GM19438 (cell line): Measurements from ENCODE around the gene CPNE1.
"Not testable (repeated sequence)": the region's sequence is repeated elsewhere in the genome, so short reads cannot be mapped to it uniquely, and the experiment has no call there.

ENCODE experiments used
- ATAC-seq: cut with Tn5 transposase; IDR thresholded peaks from one replicate; pipeline ENCODE4 v1.9.1; 2021; ENCODE audit warnings: low read depth; ENCODE audit not compliant: unreplicated experiment

Gene CPNE1

DNA sequence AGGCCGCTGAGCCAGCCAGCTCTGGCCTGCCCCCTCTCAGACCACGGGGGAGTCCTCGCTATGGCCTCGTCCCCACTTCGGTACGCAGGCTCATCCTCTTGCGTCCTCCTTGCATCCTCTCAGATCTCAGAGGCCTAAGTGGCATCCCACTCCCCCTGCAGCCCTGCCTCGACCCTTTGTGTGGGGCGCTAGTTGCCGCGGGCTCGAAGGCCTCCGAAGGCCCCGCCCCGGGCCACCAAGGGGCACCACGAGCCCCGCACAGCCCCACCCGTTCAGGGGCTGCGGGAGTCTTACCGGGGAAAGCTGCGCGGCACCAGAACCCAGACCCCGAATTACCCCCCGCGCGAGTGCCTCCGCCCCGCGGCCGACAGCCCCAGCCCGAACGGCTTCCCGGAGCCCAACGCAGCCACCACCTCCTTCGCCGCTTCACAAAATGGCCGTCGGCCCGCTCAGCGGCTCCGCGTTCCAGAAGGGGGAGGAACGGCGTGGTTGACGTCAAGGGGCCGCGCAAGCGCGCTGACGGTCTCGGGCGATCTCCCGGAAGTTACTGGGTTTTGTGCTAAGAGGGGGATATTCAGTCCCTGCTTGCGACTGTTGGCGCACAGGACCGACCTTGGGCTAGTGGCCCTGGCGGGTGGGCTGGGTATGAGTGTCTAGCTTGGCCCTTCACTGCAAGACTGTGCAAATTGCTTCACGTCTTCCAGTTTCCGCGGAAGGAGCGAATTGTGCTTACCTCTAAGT is at the start of gene CPNE1, which contains the start of gene RBM12:
TSS of gene CPNE1 (minus strand) at position 435 of the 741 bp plus-strand sequence. CDS start 31,977 bp downstream, outside the sequence.
TSS of gene RBM12 (minus strand) at position 435 of the 741 bp plus-strand sequence. CDS start 9,578 bp downstream, outside the sequence.
- ATAC-seq: peak; percentile 62

DNA sequence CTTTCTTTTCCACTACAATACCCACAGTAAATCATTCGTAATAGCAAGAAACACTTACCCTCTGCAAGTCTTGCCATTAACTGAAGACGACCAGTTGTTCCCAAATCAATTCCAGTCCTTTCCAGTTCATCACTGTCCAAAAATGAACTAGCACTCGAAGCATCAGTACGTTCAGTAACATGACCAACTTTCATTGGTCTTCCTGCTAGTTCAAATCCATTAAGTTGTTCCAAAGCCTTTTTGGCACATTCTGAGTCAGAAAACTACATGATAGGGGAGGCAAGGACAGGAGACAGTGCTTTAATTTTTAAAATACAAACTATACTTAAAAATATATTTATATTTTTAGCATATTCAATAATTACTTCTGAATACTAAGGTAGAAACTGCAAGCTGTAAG is 49.4 kb upstream of the CPNE1 start:
- no peak for ATAC-seq

- ATAC-seq: not testable (repeated sequence)
These were observed 48.4 kb upstream of the CPNE1 start for GRCh38 chr20:35713120-35713519.

- no peak for ATAC-seq
These were observed 47.0 kb upstream of the CPNE1 start for GRCh38 chr20:35711588-35712209.

DNA sequence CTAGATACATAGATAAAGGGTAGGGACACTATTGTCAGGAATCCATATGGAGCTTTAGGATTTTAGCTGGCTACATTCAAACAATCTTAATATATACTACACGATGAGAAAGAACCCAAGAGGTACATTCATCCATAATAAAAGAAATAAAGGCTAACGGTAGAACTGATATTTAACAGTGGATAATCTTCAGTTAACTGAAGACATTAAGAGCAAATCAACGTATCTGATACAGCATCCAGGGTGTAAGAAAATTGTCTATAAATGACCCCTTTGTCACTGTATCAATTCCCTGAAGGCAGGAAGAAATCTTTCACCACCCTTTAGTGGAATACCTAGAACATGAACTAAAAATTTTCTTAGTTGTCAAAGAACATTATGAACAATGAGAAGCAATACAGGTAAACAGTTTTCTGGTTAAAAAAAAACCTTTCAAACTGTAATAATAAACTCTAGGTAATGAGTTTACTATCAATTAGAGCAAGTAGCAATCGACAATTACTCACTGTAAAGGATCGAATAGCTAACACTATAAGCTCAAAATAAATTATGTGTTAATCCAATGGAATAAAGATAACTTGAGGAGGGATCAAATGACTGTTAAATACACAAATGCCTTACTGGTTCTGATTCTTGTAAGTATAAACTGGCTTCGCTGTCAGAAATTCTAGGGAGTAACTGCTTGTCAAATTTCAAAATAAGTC is 46.3 kb upstream of the CPNE1 start:
- no peak for ATAC-seq

GRCh38 chr20:35710039-35710438 is 45.3 kb upstream of the CPNE1 start:
- no peak for ATAC-seq

GRCh38 chr20:35709259-35709658 is 44.6 kb upstream of the CPNE1 start:
- ATAC-seq: no peak

GRCh38 chr20:35708502-35708901 is 43.8 kb upstream of the CPNE1 start:
- no peak for ATAC-seq

- not testable (repeated sequence) for ATAC-seq
These were observed 42.2 kb upstream of the CPNE1 start for GRCh38 chr20:35706591-35707529.

DNA sequence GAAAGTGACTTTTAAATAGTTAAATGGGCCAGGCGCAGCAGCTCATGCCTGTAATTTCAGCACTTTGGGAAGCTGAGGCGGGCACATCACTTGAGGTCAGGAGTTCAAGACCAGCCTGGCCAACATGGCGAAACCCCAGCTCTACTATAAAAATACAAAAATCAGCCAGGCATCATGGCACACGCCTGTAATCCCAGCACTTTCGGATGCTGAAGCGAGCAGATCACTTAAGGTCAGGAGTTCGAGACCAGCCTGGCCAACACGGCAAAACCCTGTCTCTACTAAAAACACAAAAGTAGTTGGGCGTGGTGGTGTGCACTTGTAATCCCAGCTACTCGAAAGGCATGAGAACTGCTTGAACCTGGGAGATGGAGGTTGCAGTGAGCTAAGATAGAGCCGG is 41.2 kb upstream of the CPNE1 start:
- ATAC-seq: not testable (repeated sequence)

DNA sequence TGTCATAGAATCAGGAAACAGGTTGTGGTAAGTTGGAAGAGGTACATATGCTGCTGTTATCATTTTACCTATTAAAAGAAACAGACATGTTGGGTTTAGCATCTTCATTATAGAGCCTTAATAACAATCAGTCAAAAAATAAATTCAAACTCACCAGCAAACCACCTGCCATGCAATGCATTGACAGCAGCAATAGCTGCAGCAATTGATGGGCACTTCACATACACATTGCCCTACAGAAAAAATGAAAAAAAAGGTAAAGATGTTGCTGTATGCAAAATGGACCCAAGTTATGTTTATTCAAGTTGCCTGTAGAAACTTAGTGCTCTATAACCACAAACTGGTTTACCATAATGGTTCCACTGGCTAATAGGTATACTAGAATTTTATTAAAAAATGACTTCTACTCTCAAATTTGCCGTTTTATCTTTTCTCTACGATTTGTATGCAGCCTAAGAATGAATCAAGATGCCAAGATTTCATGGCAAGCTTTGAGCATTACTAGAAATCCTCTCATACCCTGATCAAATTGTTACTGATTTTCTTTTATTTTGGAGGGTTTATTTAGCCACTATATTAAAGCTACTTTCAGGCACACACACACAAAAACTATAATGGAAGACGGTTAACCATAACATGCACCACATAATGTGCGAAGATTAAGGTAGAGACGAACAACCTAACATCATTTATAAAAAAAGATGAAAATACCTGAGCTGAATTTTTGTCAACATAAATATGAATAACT is 40.0 kb upstream of the CPNE1 start:
- ATAC-seq: no peak

- no peak for ATAC-seq
These were observed 38.4 kb upstream of the CPNE1 start for GRCh38 chr20:35702824-35703695.

- ATAC-seq: no peak
These were observed 37.5 kb upstream of the CPNE1 start for GRCh38 chr20:35702051-35702823.

DNA sequence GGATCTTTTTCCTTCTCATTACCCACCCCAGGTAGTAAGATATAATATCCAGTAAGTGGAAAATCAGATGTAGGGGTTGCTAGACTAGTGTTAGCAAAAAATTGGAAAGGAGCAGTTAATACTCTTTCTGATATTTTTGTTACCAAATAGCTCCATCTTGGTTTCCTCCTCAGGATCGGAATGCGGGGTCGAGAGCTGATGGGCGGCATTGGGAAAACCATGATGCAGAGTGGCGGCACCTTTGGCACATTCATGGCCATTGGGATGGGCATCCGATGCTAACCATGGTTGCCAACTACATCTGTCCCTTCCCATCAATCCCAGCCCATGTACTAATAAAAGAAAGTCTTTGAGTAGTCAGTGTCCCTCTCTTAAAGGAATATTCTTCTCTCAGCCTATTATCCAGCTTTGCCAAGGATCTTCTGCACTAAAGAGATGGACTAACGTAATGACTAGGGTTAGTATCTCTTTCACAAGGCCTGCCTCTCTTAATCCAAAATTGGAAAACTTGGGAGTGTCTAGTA is 36.0 kb upstream of the CPNE1 start:
- no peak for ATAC-seq

- ATAC-seq: no peak
These were observed 35.4 kb upstream of the CPNE1 start for GRCh38 chr20:35699957-35700624.

- no peak for ATAC-seq
These were observed 34.6 kb upstream of the CPNE1 start, which contains the start of the genes NFS1 and ROMO1 for GRCh38 chr20:35699127-35699956. Gene NFS1, minus strand, starts transcription at chr20:35699352. Its CDS starts 64 bp downstream, at chr20:35699288. Gene ROMO1, plus strand, starts transcription at chr20:35699405. Its CDS starts 228 bp downstream, at chr20:35699633.
